ENCODE measurements around the gene SYNDIG1. TPM values are rescaled to one million over a fixed set of nuclear protein-coding genes. Genes with fewer than 3 reads are reported as not detected.

Gene SYNDIG1
- total RNA-seq, 1 donor = 2.2 TPM

- Histone ChIP-seq H3K36me3 (ENCODE audit: insufficient read depth, low read length) (no peaks in the 10 kb centered on the region), H3K4me3 (ENCODE audit: insufficient read depth, low read length) (no peak overlapping the region), H3K4me2 (ENCODE audit: insufficient read depth, low read length) (no peak overlapping the region), H2AFZ (ENCODE audit: low read length) (no peak overlapping the region), H3K27me3 (ENCODE audit: insufficient read depth, low read length) (peaks cover 32% of the 10 kb centered on the region), H4K20me1 (ENCODE audit: insufficient read depth, low read length) (no peaks in the 10 kb centered on the region), H3K27ac (ENCODE audit: low read depth, low read length) (no peak overlapping the region), H3K9me3 (ENCODE audit: low read depth, low read length) (no peaks in the 10 kb centered on the region), H3K4me1 (ENCODE audit: insufficient read depth, low read length) (no peaks in the 10 kb centered on the region), H3K79me2 (ENCODE audit: insufficient read depth, low read length) (no peaks in the 10 kb centered on the region)
- no peak for DNase-seq (ENCODE audit: insufficient read length, low spot score, missing footprints)
- no peak for TF ChIP-seq CTCF (IDR thresholded peaks at IDR 0.05; ENCODE audit: extremely low read depth, low read depth, low read length)
These were observed 14.3 kb upstream of the SYNDIG1 start for GRCh38 chr20:24455081-24455480.

GRCh38 chr20:24456398-24456781, 13.0 kb upstream of the SYNDIG1 start:
- Histone ChIP-seq H3K27ac (ENCODE audit: low read depth, low read length) (no peak overlapping the region), H3K79me2 (ENCODE audit: insufficient read depth, low read length) (no peaks in the 10 kb centered on the region), H3K4me1 (ENCODE audit: insufficient read depth, low read length) (no peaks in the 10 kb centered on the region), H3K4me2 (ENCODE audit: insufficient read depth, low read length) (no peak overlapping the region), H3K9me3 (ENCODE audit: low read depth, low read length) (no peaks in the 10 kb centered on the region), H2AFZ (ENCODE audit: low read length) (no peak overlapping the region), H3K4me3 (ENCODE audit: insufficient read depth, low read length) (no peak overlapping the region), H3K36me3 (ENCODE audit: insufficient read depth, low read length) (no peaks in the 10 kb centered on the region), H3K27me3 (ENCODE audit: insufficient read depth, low read length) (peaks cover 32% of the 10 kb centered on the region), H4K20me1 (ENCODE audit: insufficient read depth, low read length) (no peaks in the 10 kb centered on the region)
- no peak for TF ChIP-seq CTCF (IDR thresholded peaks at IDR 0.05; ENCODE audit: extremely low read depth, low read depth, low read length)
- no peak for DNase-seq (ENCODE audit: insufficient read length, low spot score, missing footprints)

- no peak overlapping the region for H3K27ac ChIP-seq (ENCODE audit: low read depth, low read length)
- no peaks in the 10 kb centered on the region for H4K20me1 ChIP-seq (ENCODE audit: insufficient read depth, low read length)
- no peaks in the 10 kb centered on the region for H3K79me2 ChIP-seq (ENCODE audit: insufficient read depth, low read length)
- H3K4me2 ChIP-seq (ENCODE audit: insufficient read depth, low read length) = no peak overlapping the region
- H3K36me3 ChIP-seq (ENCODE audit: insufficient read depth, low read length) = no peaks in the 10 kb centered on the region
- TF ChIP-seq CTCF (IDR thresholded peaks at IDR 0.05; ENCODE audit: extremely low read depth, low read depth, low read length) = no peak
- H3K9me3 ChIP-seq (ENCODE audit: low read depth, low read length) = no peaks in the 10 kb centered on the region
- no peak for DNase-seq (ENCODE audit: insufficient read length, low spot score, missing footprints)
- no peak overlapping the region for H2AFZ ChIP-seq (ENCODE audit: low read length)
- H3K4me1 ChIP-seq (ENCODE audit: insufficient read depth, low read length) = no peaks in the 10 kb centered on the region
- H3K4me3 ChIP-seq (ENCODE audit: insufficient read depth, low read length) = no peak overlapping the region
- H3K27me3 ChIP-seq (ENCODE audit: insufficient read depth, low read length) = peaks cover 32% of the 10 kb centered on the region
These were observed 11.0 kb upstream of the SYNDIG1 start for GRCh38 chr20:24458436-24458835.

- TF ChIP-seq CTCF (IDR thresholded peaks at IDR 0.05; ENCODE audit: extremely low read depth, low read depth, low read length) = no peak
- no peak overlapping the region for H3K4me3 ChIP-seq (ENCODE audit: insufficient read depth, low read length)
- no peaks in the 10 kb centered on the region for H3K9me3 ChIP-seq (ENCODE audit: low read depth, low read length)
- H3K27me3 ChIP-seq (ENCODE audit: insufficient read depth, low read length) = peaks cover 34% of the 10 kb centered on the region
- H3K36me3 ChIP-seq (ENCODE audit: insufficient read depth, low read length) = no peaks in the 10 kb centered on the region
- no peak for DNase-seq (ENCODE audit: insufficient read length, low spot score, missing footprints)
- no peaks in the 10 kb centered on the region for H4K20me1 ChIP-seq (ENCODE audit: insufficient read depth, low read length)
- H3K27ac ChIP-seq (ENCODE audit: low read depth, low read length) = no peak overlapping the region
- H2AFZ ChIP-seq (ENCODE audit: low read length) = no peak overlapping the region
- H3K4me2 ChIP-seq (ENCODE audit: insufficient read depth, low read length) = no peak overlapping the region
- no peaks in the 10 kb centered on the region for H3K79me2 ChIP-seq (ENCODE audit: insufficient read depth, low read length)
- H3K4me1 ChIP-seq (ENCODE audit: insufficient read depth, low read length) = no peaks in the 10 kb centered on the region
These were observed 9.7 kb upstream of the SYNDIG1 start for GRCh38 chr20:24459733-24460132.
